ENCODE measurements around the gene SLC23A2. TPM values are rescaled to one million over a fixed set of nuclear protein-coding genes. Genes with fewer than 3 reads are reported as not detected.

SLC23A2 gene
- total RNA-seq, 6 experiments from 2014 or later, result 23.4 to 41.1 (median 30.5) TPM

GRCh38 chr20:4819901-4820300 lies 181.4 kb downstream of the SLC23A2 start:
- WGBS (ENCODE audit: insufficient coverage, low coverage, low lambda C conversion rate, missing lambda C conversion rate), result 100% methylated on average over 1 of the region's 4 CpGs
- H3K4me1 ChIP-seq, result peaks cover 0 to 18% (median 0%) of the 10 kb centered on the region in 4 donors
- DNase-seq (no peak), ATAC-seq (no peak)
- H3K9me3 ChIP-seq, result no peaks in the 10 kb centered on the region
- no peak overlapping the region for H3K27ac ChIP-seq
- intact Hi-C loops (cut with DNase I), result no loop called here
- no peaks in the 10 kb centered on the region for H3K36me3 ChIP-seq
- peaks cover 0 to 10% of the 10 kb centered on the region in 2 donors for H3K27me3 ChIP-seq
- no peak overlapping the region for H3K4me3 ChIP-seq
- TF ChIP-seq CTCF (IDR thresholded peaks at IDR 0.05) (no peak), POLR2A (IDR thresholded peaks at IDR 0.05) (no peak)

GRCh38 chr20:4817230-4817671 lies 184.1 kb downstream of the SLC23A2 start:
- 48% methylated on average over 3 of the region's 3 CpGs for WGBS (ENCODE audit: insufficient coverage, low coverage, low lambda C conversion rate, missing lambda C conversion rate)
- H3K4me1 ChIP-seq, result peaks cover 0 to 7% (median 0%) of the 10 kb centered on the region in 4 donors
- no peaks in the 10 kb centered on the region for H3K36me3 ChIP-seq
- intact Hi-C loops (cut with DNase I), result no loop called here
- TF ChIP-seq POLR2A (IDR thresholded peaks at IDR 0.05) (no peak), CTCF (IDR thresholded peaks at IDR 0.05) (no peak)
- ATAC-seq (no peak), DNase-seq (no peak)
- peaks cover 0 to under 1% of the 10 kb centered on the region in 2 donors for H3K27me3 ChIP-seq
- no peaks in the 10 kb centered on the region for H3K9me3 ChIP-seq
- H3K4me3 ChIP-seq, result no peak overlapping the region
- H3K27ac ChIP-seq, result no peak overlapping the region

- ATAC-seq (no peak), DNase-seq (no peak)
- Histone ChIP-seq H3K4me3 (no peak overlapping the region), H3K4me1 (no peaks in the 10 kb centered on the region), H3K27ac (peak overlapping the region in 1 of 3 donors; percentile 86), H3K9me3 (no peaks in the 10 kb centered on the region), H3K27me3 (no peaks in the 10 kb centered on the region), H3K36me3 (no peaks in the 10 kb centered on the region)
- 50% methylated on average over 2 of the region's 5 CpGs for WGBS (ENCODE audit: insufficient coverage, low coverage, low lambda C conversion rate, missing lambda C conversion rate)
- intact Hi-C loops (cut with DNase I), result no loop called here
- TF ChIP-seq CTCF (IDR thresholded peaks at IDR 0.05), result no peak
- no peak for TF ChIP-seq POLR2A (IDR thresholded peaks at IDR 0.05)
Observed at GRCh38 chr20:4815628-4816027, 185.7 kb downstream of the SLC23A2 start.

- Histone ChIP-seq H3K27me3 (no peaks in the 10 kb centered on the region), H3K36me3 (no peaks in the 10 kb centered on the region), H3K4me3 (peak overlapping the region in 1 of 3 donors; percentile 22), H3K4me1 (no peaks in the 10 kb centered on the region), H3K9me3 (no peaks in the 10 kb centered on the region), H3K27ac (peak overlapping the region; percentile 79 to 86 (median 81))
- no peak for TF ChIP-seq POLR2A (IDR thresholded peaks at IDR 0.05)
- 20% methylated on average over 1 of the region's 20 CpGs for WGBS (ENCODE audit: insufficient coverage, low coverage, low lambda C conversion rate, missing lambda C conversion rate)
- DNase-seq (peak in 2 of 3 donors; percentile 42 to 65), ATAC-seq (peak; percentile 31 to 48 (median 34))
- intact Hi-C loops (cut with DNase I), result no loop called here
Observed at GRCh38 chr20:4814696-4815252, 186.5 kb downstream of the SLC23A2 start.

- WGBS (ENCODE audit: insufficient coverage, low coverage, low lambda C conversion rate, missing lambda C conversion rate), result 43% methylated on average over 10 of the region's 13 CpGs
Observed at GRCh38 chr20:4813863-4814695, 187.2 kb downstream of the SLC23A2 start.

More at GRCh38 chr20:4813863-4814695, 187.2 kb downstream of the SLC23A2 start:
- Histone ChIP-seq H3K36me3 (no peaks in the 10 kb centered on the region), H3K4me1 (no peaks in the 10 kb centered on the region), H3K27ac (peak overlapping the region; percentile 79 to 86 (median 81)), H3K27me3 (no peaks in the 10 kb centered on the region), H3K4me3 (peak overlapping the region in 1 of 3 donors; percentile 22), H3K9me3 (no peaks in the 10 kb centered on the region)
- TF ChIP-seq POLR2A (IDR thresholded peaks at IDR 0.05) (no peak), CTCF (IDR thresholded peaks at IDR 0.05) (no peak)
- intact Hi-C loops (cut with DNase I), result no loop called here
- DNase-seq (no peak), ATAC-seq (peak; percentile 67 to 78 (median 74))
